Fibroblast of peridontal ligament (primary cell): ENCODE results near the gene PTPN18.

ENCODE experiments used
- DNase-seq: peaks from one replicate; pipeline ENCODE4 v3.0.0-alpha.2; 2010; ENCODE audit errors: extremely low read depth

The PTPN18 gene

DNA sequence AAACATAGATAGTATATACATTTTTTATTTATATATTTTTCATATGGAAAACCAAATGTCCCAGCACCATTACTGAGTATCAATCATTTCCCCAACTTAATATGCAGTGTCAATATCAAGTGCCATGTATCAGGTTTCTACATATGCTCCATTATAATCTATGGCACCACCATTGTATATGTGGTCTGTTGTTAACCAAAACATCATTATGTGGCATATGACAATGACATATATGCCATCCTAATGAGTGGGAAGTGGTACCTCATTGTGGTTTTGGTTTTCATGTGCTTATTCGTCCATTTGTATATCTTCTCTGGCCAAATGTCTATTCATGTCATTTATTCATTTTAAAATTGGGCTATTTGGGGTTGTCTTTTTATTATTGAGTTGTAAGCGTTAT, 9.2 kb downstream of the PTPN18 start:
- DNase-seq: no peak

GRCh38 chr2:130365963-130366362, 10.1 kb downstream of the PTPN18 start:
- DNase-seq: no peak

DNA sequence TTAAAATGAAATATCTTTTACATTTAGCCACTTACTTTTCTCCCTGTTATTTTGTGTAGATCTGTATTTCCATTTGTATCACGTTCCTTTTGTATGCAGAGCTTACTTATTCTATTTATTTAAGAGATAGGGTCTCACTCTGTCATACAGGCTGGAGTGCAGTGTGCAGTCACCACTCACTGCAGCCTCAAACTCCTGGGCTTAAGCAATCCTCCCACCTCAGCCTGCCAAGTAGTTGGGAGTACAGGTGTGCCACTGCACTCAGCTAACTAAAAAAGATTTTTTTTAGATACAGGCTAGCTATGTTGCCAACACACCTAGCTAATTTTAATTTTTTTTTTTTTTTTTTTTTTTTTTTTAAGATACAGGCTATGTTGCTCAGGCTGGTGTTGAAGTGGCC, 10.9 kb downstream of the PTPN18 start:
- no peak for DNase-seq

DNA sequence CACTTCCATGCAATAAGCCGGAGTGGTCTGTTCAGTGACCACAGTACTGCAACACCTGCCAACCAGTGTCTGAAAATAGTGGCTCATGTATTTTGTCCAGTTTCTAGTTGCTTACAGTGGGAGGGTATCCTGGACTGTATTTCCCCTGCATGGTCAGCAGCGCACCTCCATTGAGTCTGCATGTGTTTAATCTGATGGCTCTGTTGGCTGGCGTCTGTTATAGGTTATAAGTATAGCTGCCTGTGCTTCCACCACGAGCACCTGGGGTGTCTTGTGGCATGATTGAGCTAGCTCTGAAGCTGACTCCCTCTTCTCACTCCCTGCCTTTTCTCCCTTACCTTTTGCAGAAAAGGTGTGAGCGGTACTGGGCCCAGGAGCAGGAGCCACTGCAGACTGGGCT, 12.9 kb downstream of the PTPN18 start:
- no peak for DNase-seq

DNA sequence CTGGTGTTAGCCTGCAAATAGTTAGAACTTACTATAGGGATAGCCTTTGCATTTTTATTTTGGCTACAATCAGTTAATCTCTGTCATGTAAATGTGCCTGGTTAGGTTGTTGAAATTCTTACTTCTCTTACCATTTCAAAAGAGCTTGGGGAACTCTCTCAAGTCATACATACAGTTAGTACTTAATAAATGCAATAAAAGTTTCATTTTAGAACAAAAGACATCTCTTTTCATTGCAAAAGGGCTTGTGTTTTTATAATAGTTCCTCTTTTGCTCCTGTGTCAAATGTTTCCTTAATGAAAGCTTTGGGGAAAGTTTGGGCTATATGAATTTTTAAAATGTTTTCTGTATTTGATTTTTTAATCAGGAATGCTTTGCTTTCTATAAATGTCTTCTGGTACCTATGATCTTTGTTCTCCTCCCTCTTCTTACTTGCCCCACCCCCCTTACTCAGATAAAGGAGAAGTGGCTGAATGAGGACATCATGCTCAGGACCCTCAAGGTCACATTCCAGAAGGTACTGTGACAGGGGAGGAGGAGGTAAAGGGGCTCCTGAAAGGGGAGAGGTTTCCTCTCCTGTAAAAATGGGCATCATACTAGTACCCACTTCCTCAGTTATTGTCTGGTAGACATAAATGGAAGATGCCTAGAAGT, 13.6 kb downstream of the PTPN18 start:
- no peak for DNase-seq

DNA sequence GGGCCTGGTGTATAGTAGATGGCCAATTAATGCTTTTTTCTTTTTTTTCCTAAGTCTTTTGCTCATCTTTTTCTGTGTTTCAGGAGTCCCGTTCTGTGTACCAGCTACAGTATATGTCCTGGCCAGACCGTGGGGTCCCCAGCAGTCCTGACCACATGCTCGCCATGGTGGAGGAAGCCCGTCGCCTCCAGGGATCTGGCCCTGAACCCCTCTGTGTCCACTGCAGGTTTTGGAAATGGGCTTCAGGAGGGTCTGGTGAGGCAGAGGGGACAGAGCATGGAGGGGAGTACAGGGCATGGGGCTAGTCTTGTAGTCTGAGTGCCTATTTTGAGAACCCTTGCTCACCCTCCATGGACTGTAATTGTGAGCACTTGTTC, 14.1 kb downstream of the PTPN18 start:
- DNase-seq: no peak

GRCh38 chr2:130370490-130370889, 14.6 kb downstream of the PTPN18 start:
- no peak for DNase-seq

DNA sequence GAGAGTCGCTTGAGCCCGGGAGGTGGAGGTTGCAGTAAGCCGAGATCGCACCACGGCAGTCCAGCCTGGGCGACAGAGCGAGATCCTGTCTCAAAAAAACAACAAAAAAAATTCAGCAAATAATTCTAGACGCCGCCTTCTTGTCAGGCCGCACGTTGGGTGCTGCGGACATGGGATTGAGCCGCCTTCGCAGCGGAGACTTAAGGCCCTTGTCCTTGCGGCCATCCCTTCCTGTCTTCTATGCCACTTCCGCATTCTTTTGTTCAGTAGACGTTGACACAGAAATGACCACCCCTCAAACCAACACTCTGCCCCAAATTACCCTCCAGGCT, 15.8 kb downstream of the PTPN18 start:
- peak; percentile 57 for DNase-seq

GRCh38 chr2:130372055-130372832, 16.4 kb downstream of the PTPN18 start:
- peak; percentile 75 for DNase-seq

GRCh38 chr2:130372833-130373807, 17.3 kb downstream of the PTPN18 start:
- DNase-seq: no peak

- DNase-seq: no peak
Observed at GRCh38 chr2:130373808-130374365, 18.0 kb downstream of the PTPN18 start.

DNA sequence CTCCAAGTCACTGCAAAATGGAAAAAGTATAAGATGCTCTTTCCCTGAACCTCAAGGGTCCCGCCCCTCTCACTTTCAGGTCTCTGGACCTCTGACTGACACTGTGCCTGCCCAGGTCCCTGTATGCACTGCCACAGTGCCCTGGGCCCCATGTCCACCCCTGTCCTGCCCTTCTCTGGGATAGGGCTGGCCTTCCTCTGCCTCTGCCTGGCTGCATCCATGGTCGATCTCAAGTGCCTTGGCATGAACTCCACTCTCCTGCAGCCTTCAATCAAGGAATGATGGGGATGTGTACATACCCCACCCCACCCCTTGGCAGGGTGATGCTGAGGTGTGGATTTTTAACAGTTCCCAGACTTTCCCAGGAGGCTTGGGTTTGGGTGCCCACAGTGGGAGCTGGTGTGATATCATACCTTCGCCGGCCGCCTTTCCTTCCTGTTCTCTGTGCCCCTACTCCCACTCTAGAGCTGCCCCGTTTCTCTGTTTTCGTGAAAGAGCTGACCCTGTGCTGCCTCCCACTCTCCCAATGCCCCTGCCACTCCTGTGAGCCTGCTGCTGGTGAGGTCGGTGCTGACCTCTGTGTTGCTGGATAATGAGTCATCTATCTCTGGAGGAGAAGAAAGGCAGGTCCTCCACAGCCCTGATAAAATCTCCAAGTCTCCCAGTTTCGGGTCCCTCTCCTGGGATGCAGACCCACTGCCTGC, 18.9 kb downstream of the PTPN18 start:
- DNase-seq: peak; percentile 10

DNA sequence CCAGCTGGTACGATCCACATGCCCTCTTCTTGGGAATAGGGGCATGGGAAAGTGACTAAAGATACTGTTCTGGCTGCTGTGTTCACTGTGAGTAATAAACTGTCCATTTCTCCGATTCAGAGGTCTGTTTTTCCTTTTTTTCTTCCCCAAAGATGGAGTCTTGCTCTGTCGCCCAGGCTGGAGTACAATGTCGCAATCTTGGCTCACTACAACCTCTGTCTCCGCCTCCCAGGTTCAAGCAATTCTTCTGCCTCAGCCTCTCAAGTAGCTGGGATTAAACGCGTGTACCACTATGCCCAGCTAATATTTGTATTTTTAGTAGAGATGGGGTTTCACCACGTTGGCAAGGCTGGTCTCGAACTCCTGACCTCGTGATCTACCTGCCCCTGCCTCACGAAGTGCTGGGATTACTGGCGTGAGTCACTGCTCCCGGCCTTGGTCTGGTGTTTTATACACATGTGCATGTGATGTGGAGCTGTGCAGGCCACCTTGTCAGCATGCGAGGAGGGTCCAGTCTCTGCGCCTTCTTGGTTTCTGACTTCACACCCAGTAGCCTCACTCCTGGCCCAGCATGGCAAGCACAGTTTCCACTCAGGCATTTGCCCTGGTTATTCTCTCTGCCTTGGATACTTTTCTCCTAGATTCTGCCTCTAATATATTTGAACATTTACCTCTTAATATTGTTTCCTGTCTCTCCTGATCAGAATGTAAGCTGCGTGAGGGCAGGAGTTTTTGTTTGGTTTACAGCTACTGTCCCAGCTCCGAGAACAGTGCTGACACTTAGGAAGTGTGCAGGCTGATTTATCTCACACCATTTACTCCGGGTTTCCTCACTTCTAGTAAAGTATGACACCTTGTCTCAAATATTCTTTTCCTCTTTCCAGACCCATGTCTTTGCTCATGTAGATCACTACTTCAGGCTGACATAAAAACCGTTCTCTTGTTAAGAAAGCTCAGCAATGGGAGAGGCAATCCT, 19.7 kb downstream of the PTPN18 start:
- no peak for DNase-seq

- DNase-seq: peak; percentile 34
Observed at GRCh38 chr2:130376433-130377293, 20.8 kb downstream of the PTPN18 start.

DNA sequence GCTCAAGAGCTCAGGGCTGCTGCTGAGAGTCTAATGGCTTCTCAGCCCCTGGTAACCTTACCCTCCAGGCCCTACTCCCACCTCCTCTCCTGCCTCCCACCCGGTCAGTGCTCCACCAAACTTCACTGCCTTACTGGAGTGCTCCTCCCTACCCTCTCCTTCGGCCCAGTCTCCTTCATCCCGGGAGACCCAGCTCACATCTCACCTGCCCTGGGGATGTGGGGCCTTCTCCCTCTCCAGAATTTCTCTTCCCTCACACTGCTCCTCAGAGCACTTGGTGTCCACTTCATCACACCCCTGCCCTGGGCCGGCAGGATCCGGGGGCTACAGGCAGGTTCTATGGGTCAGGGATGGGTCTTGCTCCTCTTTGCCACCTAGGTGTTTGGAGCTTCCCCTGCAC, 21.6 kb downstream of the PTPN18 start:
- no peak for DNase-seq

GRCh38 chr2:130378206-130378897, 22.5 kb downstream of the PTPN18 start:
- no peak for DNase-seq

GRCh38 chr2:130378898-130379214, 23.0 kb downstream of the PTPN18 start:
- DNase-seq: no peak

- DNase-seq: no peak
Observed at GRCh38 chr2:130380096-130380934, 24.5 kb downstream of the PTPN18 start.
